Activated T-helper 1 cell treated with anti-CD3 and anti-CD28 coated beads, Interleukin-12 subunit alpha, Interleukin-12 subunit beta, Interleukin-2, Interleukin-4 antibody, amounts not matched to agents 30 ng/mL and 10 ng/mL and 1 ng/mL, durations not matched to agents 14 hours and 24 hours and 36 hours (primary cell): ENCODE results near the gene BIRC5. TPM values are rescaled to one million over a fixed set of nuclear protein-coding genes. Genes with fewer than 3 reads are reported as not detected.

Source experiments
- DNase-seq: peaks from one replicate; pipeline ENCODE4 v3.0.0; 2021; ENCODE audit warnings: low spot score
- H3K27ac Mint-ChIP-seq: one replicate; pipeline ENCODE4 v1.8.0; 2021; ENCODE audit warnings: mild to moderate bottlenecking, mixed read lengths
- H3K27me3 Mint-ChIP-seq: one replicate; pipeline ENCODE4 v1.8.0; 2022; ENCODE audit warnings: mild to moderate bottlenecking, moderate library complexity, mixed read lengths; ENCODE audit not compliant: insufficient read depth
- H3K36me3 Mint-ChIP-seq: one replicate; pipeline ENCODE4 v1.8.0; 2021; ENCODE audit warnings: low read depth, mixed read lengths
- H3K4me1 Mint-ChIP-seq: one replicate; pipeline ENCODE4 v1.8.0; 2021; ENCODE audit warnings: low read depth, mixed read lengths
- H3K4me3 Mint-ChIP-seq: one replicate; pipeline ENCODE4 v1.8.0; 2021; ENCODE audit warnings: mild to moderate bottlenecking, moderate library complexity, mixed read lengths
- H3K9me3 Mint-ChIP-seq: one replicate; pipeline ENCODE4 v1.8.0; 2021; ENCODE audit warnings: mixed read lengths
- intact Hi-C: fragments of 100-400 bp; cut with micrococcal nuclease; formaldehyde crosslinking; loops from one replicate; pipeline ENCODE4 v1.15.1; 2024
- total RNA-seq: library from RNA; stranded (reverse); gene quantifications from 2 replicates; pipeline ENCODE4 v1.2.3, GENCODE V29; 2022

The BIRC5 gene
- total RNA-seq, 1 donor from 2014 or later = 39.6 TPM

GRCh38 chr17:78196716-78197115, 17.3 kb upstream of the BIRC5 start:
- Mint-ChIP-seq H3K27ac (no peak overlapping the region), H3K27me3 (no peaks in the 10 kb centered on the region), H3K9me3 (no peaks in the 10 kb centered on the region), H3K36me3 (peaks cover 18% of the 10 kb centered on the region), H3K4me1 (peaks cover 5% of the 10 kb centered on the region), H3K4me3 (no peak overlapping the region)
- DNase-seq = no peak
- intact Hi-C loops = no loop called here

DNA sequence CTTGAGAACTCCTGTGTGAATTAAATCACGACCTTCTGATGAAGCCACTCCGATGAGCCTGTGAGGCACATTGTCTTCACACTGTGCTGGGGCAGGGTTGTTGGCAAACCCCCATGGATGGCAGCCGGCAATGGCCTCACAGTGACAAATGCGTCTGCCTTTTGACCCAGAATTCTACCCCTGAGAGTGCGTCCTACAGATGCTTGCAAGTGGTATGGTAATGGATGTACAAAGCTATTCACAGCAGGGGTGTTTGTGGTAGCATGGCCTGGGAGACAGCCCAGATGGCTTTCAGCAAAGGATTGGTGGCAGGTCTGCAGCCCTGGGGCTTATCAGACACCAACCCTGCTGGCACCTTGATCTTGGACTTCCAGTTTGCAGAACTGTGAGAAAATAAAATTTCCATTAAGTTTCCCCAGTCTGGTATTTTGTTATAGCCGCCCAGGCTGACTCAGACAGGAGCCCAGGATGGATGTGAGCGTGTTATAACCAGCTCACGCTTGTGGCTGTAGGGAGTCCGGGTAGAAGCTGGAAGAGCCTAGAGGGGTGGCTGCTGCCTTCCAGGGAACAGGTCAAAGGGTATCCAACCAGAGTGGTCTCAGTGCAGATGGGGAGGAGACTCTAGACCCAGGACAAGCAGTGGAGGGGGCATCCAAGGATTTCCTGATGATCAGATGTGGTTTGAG, 16.8 kb upstream of the BIRC5 start:
- intact Hi-C loops = no loop called here
- no peak for DNase-seq
- Mint-ChIP-seq H3K9me3 (no peaks in the 10 kb centered on the region), H3K27me3 (no peaks in the 10 kb centered on the region), H3K36me3 (peaks cover 18% of the 10 kb centered on the region), H3K27ac (no peak overlapping the region), H3K4me1 (peaks cover 5% of the 10 kb centered on the region), H3K4me3 (no peak overlapping the region)

- Mint-ChIP-seq H3K27ac (no peak overlapping the region), H3K9me3 (no peaks in the 10 kb centered on the region), H3K4me3 (no peak overlapping the region), H3K4me1 (peaks cover 5% of the 10 kb centered on the region), H3K36me3 (peaks cover 18% of the 10 kb centered on the region), H3K27me3 (no peaks in the 10 kb centered on the region)
- no peak for DNase-seq
- intact Hi-C loops = no loop called here
Observed at GRCh38 chr17:78200451-78200850, 13.6 kb upstream of the BIRC5 start.

DNA sequence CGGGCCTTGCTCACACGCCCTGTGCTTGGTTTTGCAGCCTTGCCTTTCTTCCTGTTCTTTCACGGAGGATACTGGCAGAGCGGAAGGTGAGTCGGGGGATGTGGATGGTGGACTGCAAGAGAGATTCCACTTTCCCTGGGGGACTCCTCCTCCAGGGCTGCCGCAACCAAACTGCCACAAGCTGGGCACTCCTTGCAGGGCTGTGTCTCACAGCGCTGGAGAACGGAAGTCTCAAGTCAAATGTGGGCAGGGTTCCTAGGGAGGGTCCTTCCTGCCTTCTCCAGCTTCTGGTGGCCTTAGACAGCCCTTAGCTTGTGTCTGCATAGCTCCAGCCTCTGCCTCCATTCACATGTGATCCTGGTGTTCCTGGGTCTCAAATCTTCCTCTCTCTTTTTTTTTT, 11.4 kb upstream of the BIRC5 start:
- Mint-ChIP-seq H3K4me3 (no peak overlapping the region), H3K36me3 (peaks cover 6% of the 10 kb centered on the region), H3K27ac (no peak overlapping the region), H3K9me3 (no peaks in the 10 kb centered on the region), H3K27me3 (no peaks in the 10 kb centered on the region), H3K4me1 (peaks cover 5% of the 10 kb centered on the region)
- DNase-seq = no peak
- intact Hi-C loops = no loop called here

DNA sequence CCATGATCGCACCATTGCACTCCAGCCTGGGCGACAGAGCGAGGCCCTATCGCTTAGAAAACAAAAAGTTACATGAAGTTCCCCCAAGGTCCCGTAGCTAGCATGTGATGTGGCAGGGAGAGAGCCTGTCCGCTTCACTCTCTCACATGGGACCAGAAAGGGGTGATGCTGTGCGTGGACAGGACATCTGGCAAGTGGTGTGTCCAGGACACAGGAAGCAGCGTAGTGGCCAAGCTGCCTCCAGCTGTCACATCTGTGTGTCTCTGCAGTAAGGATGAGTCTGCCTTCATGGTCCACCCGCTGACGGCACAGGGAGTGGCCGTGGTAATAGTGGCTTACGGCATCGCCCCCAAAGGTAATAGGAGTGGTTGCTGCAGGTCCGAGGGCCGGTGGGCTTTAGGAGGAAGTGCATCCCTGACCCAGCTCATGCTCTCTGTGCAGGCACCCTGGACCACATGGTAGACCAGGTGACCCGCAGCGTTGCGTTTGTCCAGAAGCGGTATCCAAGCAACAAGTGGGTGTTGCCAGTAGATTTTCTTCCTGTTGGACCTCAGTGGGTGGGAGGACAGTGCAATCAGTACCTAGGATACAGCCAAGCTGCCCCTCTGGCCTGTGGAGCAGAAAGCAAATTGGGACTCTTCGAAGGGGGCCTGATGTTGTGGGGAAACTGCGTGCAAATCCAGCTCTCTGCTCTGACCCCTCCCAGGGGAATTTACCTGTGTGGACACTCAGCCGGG, 9.5 kb upstream of the BIRC5 start:
- Mint-ChIP-seq H3K36me3 (peaks cover 3% of the 10 kb centered on the region), H3K4me1 (no peaks in the 10 kb centered on the region), H3K27me3 (no peaks in the 10 kb centered on the region), H3K27ac (no peak overlapping the region), H3K4me3 (no peak overlapping the region), H3K9me3 (no peaks in the 10 kb centered on the region)
- intact Hi-C loops = no loop called here
- no peak for DNase-seq

- Mint-ChIP-seq H3K36me3 (peaks cover 3% of the 10 kb centered on the region), H3K27me3 (peaks cover 2% of the 10 kb centered on the region), H3K27ac (no peak overlapping the region), H3K4me1 (no peaks in the 10 kb centered on the region), H3K4me3 (no peak overlapping the region), H3K9me3 (no peaks in the 10 kb centered on the region)
- no peak for DNase-seq
- intact Hi-C loops = no loop called here
Observed at GRCh38 chr17:78205124-78205775, 8.8 kb upstream of the BIRC5 start.

- Mint-ChIP-seq H3K4me1 (no peaks in the 10 kb centered on the region), H3K9me3 (no peaks in the 10 kb centered on the region), H3K27ac (no peak overlapping the region), H3K4me3 (no peak overlapping the region), H3K27me3 (peaks cover 2% of the 10 kb centered on the region), H3K36me3 (peaks cover 3% of the 10 kb centered on the region)
- DNase-seq = no peak
- intact Hi-C loops = no loop called here
Observed at GRCh38 chr17:78206298-78206697, 7.8 kb upstream of the BIRC5 start.

DNA sequence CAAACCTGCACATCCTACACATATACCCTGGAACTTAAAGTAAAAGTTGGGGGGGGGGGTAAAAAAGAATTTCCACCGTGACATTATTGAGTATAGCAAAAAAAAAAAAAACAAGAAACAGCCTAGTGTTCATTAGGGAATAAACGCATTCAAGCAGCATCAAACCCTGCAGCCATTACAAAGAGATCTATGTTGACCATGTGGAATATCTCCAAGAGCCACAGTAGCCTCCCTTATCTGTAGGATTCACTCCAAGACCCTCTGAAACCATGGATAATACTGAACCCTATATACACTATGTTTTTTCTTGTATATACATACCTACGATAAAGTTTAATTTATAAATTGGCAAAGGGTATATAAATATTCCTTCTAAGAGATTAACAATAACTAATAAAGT, 5.6 kb upstream of the BIRC5 start:
- intact Hi-C loops = no loop called here
- Mint-ChIP-seq H3K27ac (no peak overlapping the region), H3K9me3 (no peaks in the 10 kb centered on the region), H3K4me1 (no peaks in the 10 kb centered on the region), H3K4me3 (no peak overlapping the region), H3K27me3 (peaks cover 2% of the 10 kb centered on the region), H3K36me3 (peaks cover 3% of the 10 kb centered on the region)
- no peak for DNase-seq

GRCh38 chr17:78210111-78210510, 3.9 kb upstream of the BIRC5 start:
- DNase-seq = no peak
- Mint-ChIP-seq H3K27ac (no peak overlapping the region), H3K4me3 (no peak overlapping the region), H3K4me1 (peaks cover under 1% of the 10 kb centered on the region), H3K27me3 (peaks cover 2% of the 10 kb centered on the region), H3K36me3 (no peaks in the 10 kb centered on the region), H3K9me3 (no peaks in the 10 kb centered on the region)
- intact Hi-C loops = no loop called here

GRCh38 chr17:78211032-78211431, 3.0 kb upstream of the BIRC5 start:
- H3K27ac Mint-ChIP-seq = no peak overlapping the region
- H3K36me3 Mint-ChIP-seq = peaks cover 2% of the 10 kb centered on the region

GRCh38 chr17:78214706-78215061, 631 bp downstream of the BIRC5 start:
- peak overlapping the region; percentile 96 for H3K4me3 Mint-ChIP-seq
- DNase-seq = no peak

More at GRCh38 chr17:78211032-78211431, 3.0 kb upstream of the BIRC5 start:
- no peak for DNase-seq
- Mint-ChIP-seq H3K9me3 (no peaks in the 10 kb centered on the region), H3K27me3 (peaks cover 2% of the 10 kb centered on the region), H3K4me3 (no peak overlapping the region), H3K4me1 (peaks cover 8% of the 10 kb centered on the region)
- intact Hi-C loops = no loop called here

GRCh38 chr17:78219396-78220150, 5.5 kb downstream of the BIRC5 start:
- H3K9me3 Mint-ChIP-seq = no peaks in the 10 kb centered on the region
- H3K4me3 Mint-ChIP-seq = no peak overlapping the region
- peak overlapping the region; percentile 18 for H3K27ac Mint-ChIP-seq
- no peak for DNase-seq
- H3K27me3 Mint-ChIP-seq = no peaks in the 10 kb centered on the region
- intact Hi-C loops = no loop called here
- H3K4me1 Mint-ChIP-seq = peaks cover 15% of the 10 kb centered on the region
- peaks cover 27% of the 10 kb centered on the region for H3K36me3 Mint-ChIP-seq

More at GRCh38 chr17:78214706-78215061, 631 bp downstream of the BIRC5 start:
- intact Hi-C loops = loop anchor here (1.0 kb wide), 3 partner anchors 27 to 74 kb away; partner anchors contain the start of genes AFMID and TK1
- H3K27ac Mint-ChIP-seq = peak overlapping the region; percentile 91
- no peaks in the 10 kb centered on the region for H3K9me3 Mint-ChIP-seq
- peaks cover 17% of the 10 kb centered on the region for H3K36me3 Mint-ChIP-seq
- H3K27me3 Mint-ChIP-seq = peaks cover 2% of the 10 kb centered on the region
- peaks cover 15% of the 10 kb centered on the region for H3K4me1 Mint-ChIP-seq
